ENCODE results near the gene SIRT2. TPM values are rescaled to one million over a fixed set of nuclear protein-coding genes. Genes with fewer than 3 reads are reported as not detected.
A peak's percentile ranks its signal among the peaks of the same experiment; 100 is the strongest.

SIRT2 gene
- total RNA-seq: 45.2 to 46.5 TPM (median 45.7 TPM) in 3 replicates

- H3K9me3 Mint-ChIP-seq: no peaks in the 10 kb centered on the region
- H3K27ac Mint-ChIP-seq: peak within 1 kb of the TSS; percentile 100
- H3K36me3 Mint-ChIP-seq: peaks cover 6% of the 10 kb centered on the region
- no peaks in the 10 kb centered on the region for H3K27me3 Mint-ChIP-seq (ENCODE audit: low read depth)
- peak within 1 kb of the TSS; percentile 99 for H3K4me3 Mint-ChIP-seq
- DNase-seq (ENCODE audit: low spot score in 2 of 2, unreplicated experiment in 2 of 2): peak; percentile 95 to 97
- TF ChIP-seq, protein P1, sequence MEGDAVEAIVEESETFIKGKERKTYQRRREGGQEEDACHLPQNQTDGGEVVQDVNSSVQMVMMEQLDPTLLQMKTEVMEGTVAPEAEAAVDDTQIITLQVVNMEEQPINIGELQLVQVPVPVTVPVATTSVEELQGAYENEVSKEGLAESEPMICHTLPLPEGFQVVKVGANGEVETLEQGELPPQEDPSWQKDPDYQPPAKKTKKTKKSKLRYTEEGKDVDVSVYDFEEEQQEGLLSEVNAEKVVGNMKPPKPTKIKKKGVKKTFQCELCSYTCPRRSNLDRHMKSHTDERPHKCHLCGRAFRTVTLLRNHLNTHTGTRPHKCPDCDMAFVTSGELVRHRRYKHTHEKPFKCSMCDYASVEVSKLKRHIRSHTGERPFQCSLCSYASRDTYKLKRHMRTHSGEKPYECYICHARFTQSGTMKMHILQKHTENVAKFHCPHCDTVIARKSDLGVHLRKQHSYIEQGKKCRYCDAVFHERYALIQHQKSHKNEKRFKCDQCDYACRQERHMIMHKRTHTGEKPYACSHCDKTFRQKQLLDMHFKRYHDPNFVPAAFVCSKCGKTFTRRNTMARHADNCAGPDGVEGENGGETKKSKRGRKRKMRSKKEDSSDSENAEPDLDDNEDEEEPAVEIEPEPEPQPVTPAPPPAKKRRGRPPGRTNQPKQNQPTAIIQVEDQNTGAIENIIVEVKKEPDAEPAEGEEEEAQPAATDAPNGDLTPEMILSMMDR (IDR thresholded peaks at IDR 0.05; ENCODE audit: unreplicated experiment): no peak
- H3K4me1 Mint-ChIP-seq: peaks cover 15% of the 10 kb centered on the region
Measured at GRCh38 chr19:38899447-38900201, at the start of gene SIRT2, which contains the start of gene NFKBIB. SIRT2 (minus strand) TSS chr19:38899618; CDS start chr19:38899521, 97 bp downstream. NFKBIB (plus strand) TSS chr19:38899969; CDS start chr19:38900033, 64 bp downstream.

DNA sequence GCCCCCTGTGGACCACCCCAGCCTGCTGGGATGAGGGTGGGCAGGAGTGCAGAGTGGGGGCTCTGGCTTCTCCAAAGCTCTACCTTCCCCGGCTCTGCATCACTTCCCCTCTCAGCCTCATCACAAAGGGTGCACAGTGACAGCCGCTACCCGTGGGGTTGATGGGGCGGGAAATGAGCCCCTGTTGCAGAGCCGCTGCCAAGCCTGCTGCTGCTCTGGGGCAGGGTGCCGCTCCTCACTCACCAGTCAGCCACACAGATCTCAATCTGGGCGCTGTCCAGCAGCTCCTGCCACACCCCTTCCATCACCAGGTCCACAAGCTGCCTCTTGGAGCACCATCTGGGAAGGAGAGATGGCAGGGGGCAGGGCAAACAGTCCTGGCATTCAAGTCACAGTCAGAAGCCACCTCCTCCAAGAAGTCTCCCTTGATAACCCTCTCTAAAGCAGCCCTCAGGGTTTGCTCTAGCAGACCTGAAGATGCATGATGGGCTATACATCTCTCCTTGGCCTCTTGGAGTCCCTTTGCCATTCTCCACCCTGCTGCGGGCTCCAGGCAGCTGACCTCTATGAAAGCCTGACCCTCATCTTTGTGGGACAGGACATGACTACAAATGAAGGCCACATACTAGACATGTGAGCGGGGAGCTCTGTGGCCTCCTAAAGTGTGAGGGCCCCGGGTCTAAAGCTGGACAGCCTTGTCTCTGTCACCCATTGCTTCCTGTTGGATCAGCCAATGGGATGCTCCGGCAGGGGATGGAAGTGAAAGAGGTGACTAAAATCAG lies 47.0 kb upstream of the SIRT2 start:
- Mint-ChIP-seq H3K27me3 (ENCODE audit: low read depth) (no peaks in the 10 kb centered on the region), H3K4me1 (peaks cover 8% of the 10 kb centered on the region), H3K4me3 (no peak overlapping the region), H3K36me3 (peaks cover 44% of the 10 kb centered on the region), H3K9me3 (no peaks in the 10 kb centered on the region), H3K27ac (no peak overlapping the region)
- TF ChIP-seq, protein P1 (IDR thresholded peaks at IDR 0.05; ENCODE audit: unreplicated experiment): no peak
- no peak for DNase-seq (ENCODE audit: low spot score in 2 of 2, unreplicated experiment in 2 of 2)

DNA sequence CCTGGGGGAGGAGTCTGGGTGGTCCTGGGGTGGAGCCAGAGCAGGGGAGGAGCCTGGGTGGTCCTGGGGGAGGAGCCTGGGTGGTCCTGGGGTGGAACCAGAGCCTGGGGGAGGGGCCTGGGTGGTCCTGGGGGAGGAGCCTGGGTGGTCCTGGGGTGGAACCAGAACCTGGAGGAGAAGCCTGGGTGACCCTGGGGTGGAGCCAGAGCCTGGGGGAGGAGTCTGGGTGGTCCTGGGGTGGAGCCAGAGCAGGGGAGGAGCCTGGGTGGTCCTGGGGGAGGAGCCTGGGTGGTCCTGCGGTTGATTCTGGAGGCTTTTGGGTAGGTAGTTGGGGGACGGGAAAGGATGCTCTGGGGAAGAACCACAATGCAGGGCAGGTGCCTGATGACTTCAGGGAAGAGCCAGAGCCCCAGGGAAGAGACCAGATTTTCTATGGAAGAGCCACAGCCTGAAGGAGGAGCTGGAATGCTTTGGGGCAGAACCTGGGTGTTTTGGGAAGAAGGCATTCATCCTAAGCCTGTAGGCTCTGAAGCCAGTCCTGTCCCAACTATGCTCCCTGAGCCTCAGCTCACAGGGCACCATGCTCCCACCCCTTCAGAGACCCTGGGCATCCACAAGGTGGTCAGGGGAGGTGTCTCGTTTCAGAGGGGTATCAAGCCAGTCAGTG lies 46.3 kb upstream of the SIRT2 start:
- Mint-ChIP-seq H3K4me1 (peaks cover 13% of the 10 kb centered on the region), H3K36me3 (peaks cover 42% of the 10 kb centered on the region), H3K27me3 (ENCODE audit: low read depth) (no peaks in the 10 kb centered on the region), H3K4me3 (no peak overlapping the region), H3K9me3 (no peaks in the 10 kb centered on the region), H3K27ac (no peak overlapping the region)
- TF ChIP-seq, protein P1 (IDR thresholded peaks at IDR 0.05; ENCODE audit: unreplicated experiment): no peak
- DNase-seq (ENCODE audit: low spot score in 2 of 2, unreplicated experiment in 2 of 2): no peak

DNA sequence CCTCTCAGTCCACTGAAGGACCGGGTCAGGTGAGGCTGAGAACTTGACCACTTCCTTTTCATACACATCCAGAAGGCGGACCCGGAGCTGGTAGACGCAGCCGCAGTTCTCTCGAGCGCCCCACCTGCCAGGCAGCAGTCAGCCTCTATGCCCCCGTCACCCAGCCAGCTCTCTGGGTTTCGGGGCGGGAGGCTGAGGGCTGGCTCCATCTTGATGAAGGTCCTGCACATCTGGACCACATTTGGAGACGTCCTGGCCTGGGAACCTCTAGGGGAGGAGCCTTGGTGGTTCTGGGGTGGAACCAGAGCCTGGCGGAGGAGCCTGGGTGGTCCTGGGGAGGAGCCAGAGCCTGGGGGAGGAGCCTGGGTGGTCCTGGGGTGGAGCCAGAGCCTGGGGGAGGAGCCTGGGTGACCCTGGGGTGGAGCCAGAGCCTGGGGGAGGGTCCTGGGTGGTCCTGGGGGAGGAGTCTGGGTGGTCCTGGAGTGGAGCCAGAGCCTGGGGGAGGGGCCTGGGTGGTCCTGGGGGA lies 45.6 kb upstream of the SIRT2 start:
- Mint-ChIP-seq H3K4me1 (peaks cover 17% of the 10 kb centered on the region), H3K9me3 (no peaks in the 10 kb centered on the region), H3K4me3 (no peak overlapping the region), H3K27ac (no peak overlapping the region), H3K27me3 (ENCODE audit: low read depth) (no peaks in the 10 kb centered on the region), H3K36me3 (peaks cover 42% of the 10 kb centered on the region)
- TF ChIP-seq, protein P1 (IDR thresholded peaks at IDR 0.05; ENCODE audit: unreplicated experiment): no peak
- no peak for DNase-seq (ENCODE audit: low spot score in 2 of 2, unreplicated experiment in 2 of 2)

GRCh38 chr19:38942471-38943181 lies 43.2 kb upstream of the SIRT2 start:
- TF ChIP-seq, protein P1 (IDR thresholded peaks at IDR 0.05; ENCODE audit: unreplicated experiment): no peak
- DNase-seq (ENCODE audit: low spot score in 2 of 2, unreplicated experiment in 2 of 2): no peak
- Mint-ChIP-seq H3K27me3 (ENCODE audit: low read depth) (no peaks in the 10 kb centered on the region), H3K27ac (no peak overlapping the region), H3K4me1 (peaks cover 18% of the 10 kb centered on the region), H3K9me3 (no peaks in the 10 kb centered on the region), H3K4me3 (no peak overlapping the region), H3K36me3 (peaks cover 31% of the 10 kb centered on the region)
